OCI-LY7 (cell line): Measurements from ENCODE around the gene CARHSP1. TPM values are rescaled to one million over a fixed set of nuclear protein-coding genes. Genes with fewer than 3 reads are reported as not detected.
A peak's percentile ranks its signal among the peaks of the same experiment; 100 is the strongest.
"Not testable (repeated sequence)": the region's sequence is repeated elsewhere in the genome, so short reads cannot be mapped to it uniquely, and the experiment has no call there.

ENCODE experiments used
- BruUV-seq: library from RNA; stranded (reverse); fragments of 400-500 nt; replicated peaks from 2 replicates; lab custom pipeline; 2021; lab: Mats Ljungman, UMichigan
- CTCF ChIA-PET: fragments of 300-600 bp; sonication (Branson Sonifier 250); formaldehyde crosslinking; loops from one replicate; lab custom pipeline; 2022; ENCODE audit warnings: antibody characterized with exemption; ENCODE audit not compliant: unreplicated experiment; lab: Charles Lee
- POLR2A ChIA-PET: fragments of 300-600 bp; sonication (Branson Sonifier 250); formaldehyde crosslinking; loops from one replicate; lab custom pipeline; 2022; ENCODE audit warnings: antibody characterized with exemption; lab: Charles Lee
- DNase-seq: peaks from one replicate; pipeline ENCODE4 v3.0.0-alpha.2; 2015; ENCODE audit warnings: low spot score
- H2AFZ ChIP-seq: fragments of 200-600 bp; sonication (generic), shearing (Covaris generic); 2 replicates; pipeline ENCODE4 v1.6.1; 2014; ENCODE audit warnings: mild to moderate bottlenecking, antibody characterized with exemption, low read length, moderate library complexity
- H3K27ac ChIP-seq: fragments of 200-600 bp; sonication (generic); 2 replicates; pipeline ENCODE4 v1.5.1; 2014; ENCODE audit warnings: mixed run types, low read depth, mild to moderate bottlenecking, moderate library complexity, low read length, inconsistent platforms; ENCODE audit not compliant: poor library complexity, severe bottlenecking
- H3K36me3 ChIP-seq: fragments of 200-600 bp; sonication (generic); 2 replicates; pipeline ENCODE4 v1.6.1; 2014; ENCODE audit warnings: mild to moderate bottlenecking, antibody characterized with exemption, low read length, moderate library complexity, mixed read lengths; ENCODE audit not compliant: insufficient read depth
- H3K4me1 ChIP-seq: fragments of 200-600 bp; sonication (generic); 2 replicates; pipeline ENCODE4 v1.5.1; 2014; ENCODE audit warnings: mild to moderate bottlenecking, low read length; ENCODE audit not compliant: insufficient read depth, poor library complexity, severe bottlenecking
- H3K4me2 ChIP-seq: fragments of 200-600 bp; sonication (generic); 2 replicates; pipeline ENCODE4 v1.6.1; 2014; ENCODE audit warnings: mild to moderate bottlenecking, low read length
- H3K4me3 ChIP-seq: fragments of 200-600 bp; sonication (generic); 2 replicates; pipeline ENCODE4 v1.5.1; 2014; ENCODE audit warnings: mild to moderate bottlenecking, low read depth, low read length; ENCODE audit not compliant: poor library complexity, severe bottlenecking
- H3K79me2 ChIP-seq: fragments of 200-600 bp; sonication (generic); 2 replicates; pipeline ENCODE4 v1.6.1; 2016; ENCODE audit warnings: low read depth, mild to moderate bottlenecking, low read length, moderate library complexity, mixed read lengths; ENCODE audit not compliant: insufficient read depth
- H3K9me2 ChIP-seq: fragments of 200-600 bp; sonication (generic); 2 replicates; pipeline ENCODE4 v1.6.1; 2016; ENCODE audit warnings: mild to moderate bottlenecking, low read length, mixed read lengths; ENCODE audit not compliant: insufficient read depth
- H3K9me3 ChIP-seq: fragments of 200-600 bp; sonication (generic); 2 replicates; pipeline ENCODE4 v1.6.1; 2014; ENCODE audit warnings: mild to moderate bottlenecking, mixed run types, low read length, mixed read lengths
- H4K20me1 ChIP-seq: fragments of 200-600 bp; sonication (generic); 2 replicates; pipeline ENCODE4 v1.6.1; 2014; ENCODE audit warnings: mild to moderate bottlenecking, antibody characterized with exemption, low read length, moderate library complexity, mixed read lengths; ENCODE audit not compliant: insufficient read depth
- EZH2phosphoT487 ChIP-seq: fragments of 200-600 bp; sonication (generic); IDR thresholded peaks from 2 replicates; pipeline ENCODE4 v1.6.1; 2018; ENCODE audit warnings: low read depth, borderline replicate concordance, mild to moderate bottlenecking, mixed run types, antibody characterized with exemption, low read length, moderate library complexity, mixed read lengths
- intact Hi-C: fragments of 100-400 bp; cut with micrococcal nuclease; formaldehyde crosslinking; loops from one replicate; pipeline ENCODE4 v1.10.0; 2022; ENCODE audit not compliant: unreplicated experiment
- total RNA-seq, 2 experiments: library from RNA; depleted of rRNA in 1 of 2; stranded (reverse); fragments of >200 nt in 1 of 2; shearing (Covaris generic) in 1 of 2; gene quantifications; 2 replicates each; pipeline ENCODE4 v1.2.3, GENCODE V29; 2014 to 2022
- TF ChIP-seq, protein P1 (sequence below): fragments of 200-600 bp; sonication (generic); conservative IDR thresholded peaks from 2 replicates; pipeline ENCODE4 v1.5.1; 2014; ENCODE audit warnings: mild to moderate bottlenecking, antibody characterized with exemption, low read length, moderate library complexity, mixed read lengths

Gene CARHSP1
- total RNA-seq, 2 experiments from 2014 or later: 156 to 241 TPM

- ChIA-PET CTCF (interaction anchor here (0.7 kb wide), 1 partner anchor 9 kb away, joined by 5 read pairs; no protein-coding TSS in a partner anchor), POLR2A (interaction anchor here (0.6 to 0.8 kb wide), 2 partner anchors 8 to 97 kb away, joined by 3 read pairs; no protein-coding TSS in a partner anchor)
- H4K20me1 ChIP-seq: no peaks in the 10 kb centered on the region
- H3K4me2 ChIP-seq: no peak overlapping the region
- no peaks in the 10 kb centered on the region for H3K9me2 ChIP-seq
- H3K4me1 ChIP-seq: peaks cover 30% of the 10 kb centered on the region
- DNase-seq: no peak
- no peaks in the 10 kb centered on the region for H3K79me2 ChIP-seq
- H3K9me3 ChIP-seq: no peaks in the 10 kb centered on the region
- no peak overlapping the region for H3K27ac ChIP-seq
- intact Hi-C loops: no loop called here
- no peak overlapping the region for H2AFZ ChIP-seq
- no TSS peak for BruUV-seq
- no peaks in the 10 kb centered on the region for H3K36me3 ChIP-seq
- H3K4me3 ChIP-seq: no peak overlapping the region
- no peak for TF ChIP-seq EZH2phosphoT487
- TF ChIP-seq, protein P1, sequence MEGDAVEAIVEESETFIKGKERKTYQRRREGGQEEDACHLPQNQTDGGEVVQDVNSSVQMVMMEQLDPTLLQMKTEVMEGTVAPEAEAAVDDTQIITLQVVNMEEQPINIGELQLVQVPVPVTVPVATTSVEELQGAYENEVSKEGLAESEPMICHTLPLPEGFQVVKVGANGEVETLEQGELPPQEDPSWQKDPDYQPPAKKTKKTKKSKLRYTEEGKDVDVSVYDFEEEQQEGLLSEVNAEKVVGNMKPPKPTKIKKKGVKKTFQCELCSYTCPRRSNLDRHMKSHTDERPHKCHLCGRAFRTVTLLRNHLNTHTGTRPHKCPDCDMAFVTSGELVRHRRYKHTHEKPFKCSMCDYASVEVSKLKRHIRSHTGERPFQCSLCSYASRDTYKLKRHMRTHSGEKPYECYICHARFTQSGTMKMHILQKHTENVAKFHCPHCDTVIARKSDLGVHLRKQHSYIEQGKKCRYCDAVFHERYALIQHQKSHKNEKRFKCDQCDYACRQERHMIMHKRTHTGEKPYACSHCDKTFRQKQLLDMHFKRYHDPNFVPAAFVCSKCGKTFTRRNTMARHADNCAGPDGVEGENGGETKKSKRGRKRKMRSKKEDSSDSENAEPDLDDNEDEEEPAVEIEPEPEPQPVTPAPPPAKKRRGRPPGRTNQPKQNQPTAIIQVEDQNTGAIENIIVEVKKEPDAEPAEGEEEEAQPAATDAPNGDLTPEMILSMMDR: no peak
Observed at GRCh38 chr16:8874388-8874787, 5.6 kb upstream of the CARHSP1 start.

DNA sequence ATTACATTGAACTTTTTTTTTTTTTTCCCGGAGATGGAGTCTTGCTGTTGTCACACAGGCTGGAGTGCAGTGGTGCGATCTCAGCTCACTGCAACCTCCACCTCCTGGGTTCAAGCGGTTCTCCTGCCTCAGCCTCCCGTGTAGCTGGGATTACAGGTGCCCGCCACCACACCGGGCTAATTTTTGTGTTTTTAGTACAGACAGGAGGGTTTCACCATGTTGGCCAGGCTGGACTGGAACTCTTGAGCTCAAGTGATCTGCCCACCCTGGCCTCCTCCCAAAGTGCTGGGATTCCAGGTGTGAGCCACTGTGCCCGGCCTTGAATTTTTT is 5.0 kb upstream of the CARHSP1 start:
- peaks cover 32% of the 10 kb centered on the region for H3K4me1 ChIP-seq
- DNase-seq, H3K79me2 ChIP-seq, H2AFZ ChIP-seq, H3K4me2 ChIP-seq, H3K4me3 ChIP-seq, H3K9me3 ChIP-seq, H3K36me3 ChIP-seq, BruUV-seq, H3K9me2 ChIP-seq, H4K20me1 ChIP-seq, H3K27ac ChIP-seq, intact Hi-C loops: not testable (repeated sequence)
- CTCF ChIA-PET: interaction anchor here (0.7 kb wide), 1 partner anchor 8 kb away, joined by 5 read pairs; no protein-coding TSS in a partner anchor
- POLR2A ChIA-PET: interaction anchor here (0.6 to 0.8 kb wide), 2 partner anchors 8 to 97 kb away, joined by 3 read pairs; no protein-coding TSS in a partner anchor

GRCh38 chr16:8872967-8873865 is 4.4 kb upstream of the CARHSP1 start:
- no peaks in the 10 kb centered on the region for H3K9me3 ChIP-seq
- no peak overlapping the region for H3K4me2 ChIP-seq
- H3K4me3 ChIP-seq: no peak overlapping the region
- POLR2A ChIA-PET: interaction anchor here (0.5 kb wide), 1 partner anchor 289 kb away, joined by 4 read pairs; no protein-coding TSS in a partner anchor
- H3K27ac ChIP-seq: no peak overlapping the region
- TF ChIP-seq, protein P1: peak; percentile 65
- no peak for TF ChIP-seq EZH2phosphoT487
- no TSS peak for BruUV-seq
- H3K9me2 ChIP-seq: no peaks in the 10 kb centered on the region
- peaks cover 32% of the 10 kb centered on the region for H3K4me1 ChIP-seq
- H4K20me1 ChIP-seq: no peaks in the 10 kb centered on the region
- no peak overlapping the region for H2AFZ ChIP-seq
- intact Hi-C loops: no loop called here
- CTCF ChIA-PET: no interaction called here
- H3K36me3 ChIP-seq: no peaks in the 10 kb centered on the region
- H3K79me2 ChIP-seq: peaks cover under 1% of the 10 kb centered on the region; the same call in 1 of the 2 replicates
- peak; percentile 44 for DNase-seq
